Right renal pelvis (tissue), 4 donors: Measurements from ENCODE around the gene SEPTIN10. TPM values are rescaled to one million over a fixed set of nuclear protein-coding genes. Genes with fewer than 3 reads are reported as not detected.
"Not testable (repeated sequence)": the region's sequence is repeated elsewhere in the genome, so short reads cannot be mapped to it uniquely, and the experiment has no call there.

Source experiments
- DNase-seq, 4 donors: peaks; one replicate each; pipeline ENCODE4 v3.0.0-alpha.2; 2013; ENCODE audit warnings: low read depth in 4 of 4, low spot score in 3 of 4, missing footprints in 1 of 4
- polyA plus RNA-seq, 4 donors: library from polyadenylated mRNA; unstranded; fragments of 120-200 nt; gene quantifications; one replicate each; pipeline ENCODE4 v1.2.1, GENCODE V29; 2013; ENCODE audit not compliant: insufficient read length in 4 of 4

Gene SEPTIN10
- 100 to 1,000 TPM; 107 to 133 (median 124) TPM for polyA plus RNA-seq

DNA sequence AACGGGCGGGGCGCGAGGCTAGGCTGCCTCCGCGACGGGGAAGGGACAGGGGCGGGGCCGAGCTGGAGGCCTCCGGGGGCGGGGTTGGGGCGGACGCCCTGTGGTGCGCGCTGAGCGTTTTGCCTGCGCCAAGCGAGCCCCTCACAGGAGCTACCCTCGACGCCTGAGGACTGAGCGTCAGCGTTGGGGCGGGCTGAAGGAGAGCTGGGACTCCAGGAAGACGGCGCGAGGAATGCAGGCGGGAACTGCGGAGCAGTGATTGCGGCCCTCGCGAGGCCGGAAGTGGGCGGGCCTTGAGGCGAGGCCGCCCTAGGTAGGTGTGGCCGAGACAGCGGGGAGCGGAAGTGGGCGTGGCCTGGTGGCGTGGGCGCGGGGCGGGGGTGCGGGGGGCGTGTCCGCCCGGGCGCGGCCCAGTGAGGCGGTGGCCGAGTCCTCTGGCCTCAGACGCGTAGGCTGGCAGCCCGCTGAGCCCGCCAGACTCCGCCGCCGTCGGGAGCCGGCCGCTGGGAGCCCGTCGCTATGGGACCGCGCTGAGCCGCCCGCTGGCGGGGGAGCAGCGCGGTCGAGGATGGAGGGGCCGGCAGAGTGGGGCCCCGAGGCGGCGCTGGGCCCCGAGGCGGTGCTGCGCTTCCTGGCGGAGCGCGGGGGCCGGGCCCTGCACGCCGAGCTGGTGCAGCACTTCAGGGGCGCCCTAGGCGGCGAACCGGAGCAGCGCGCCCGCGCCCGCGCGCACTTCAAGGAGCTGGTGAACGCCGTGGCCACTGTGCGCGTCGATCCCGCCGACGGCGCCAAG lies at the start of gene SEPTIN10, which contains the start of gene SOWAHC:
TSS of gene SEPTIN10 (minus strand) at position 45 of the 793 bp plus-strand sequence. CDS start 139 bp downstream, outside the sequence.
TSS of gene SOWAHC (plus strand) at position 443 of the 793 bp plus-strand sequence. CDS start at position 569, 126 bp downstream.
- DNase-seq = peak; percentile 93 to 97 (median 96)

DNA sequence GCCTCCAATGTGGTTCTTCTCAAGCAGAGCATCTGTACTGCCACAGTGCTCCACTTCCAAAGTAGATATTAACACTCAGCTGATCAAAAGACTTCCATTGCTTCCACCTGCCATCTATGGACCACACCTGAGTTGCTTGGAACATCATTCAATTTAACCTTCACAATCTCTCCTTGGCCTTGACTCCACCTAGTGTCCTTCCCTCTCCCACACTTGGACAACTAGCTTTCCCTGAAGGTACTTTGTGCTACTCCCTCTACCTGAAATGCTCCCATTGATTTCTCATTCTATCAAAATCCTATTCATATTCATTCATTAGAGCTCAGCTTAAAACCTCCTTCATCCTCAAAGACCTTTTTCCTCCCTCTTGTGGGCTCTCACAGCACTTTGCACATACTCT lies 49.1 kb upstream of the SEPTIN10 start:
- DNase-seq = no peak

GRCh38 chr2:109660046-109660860 lies 46.5 kb upstream of the SEPTIN10 start:
- no peak for DNase-seq

- DNase-seq = no peak
These were observed 45.8 kb upstream of the SEPTIN10 start for GRCh38 chr2:109659396-109660045.

DNA sequence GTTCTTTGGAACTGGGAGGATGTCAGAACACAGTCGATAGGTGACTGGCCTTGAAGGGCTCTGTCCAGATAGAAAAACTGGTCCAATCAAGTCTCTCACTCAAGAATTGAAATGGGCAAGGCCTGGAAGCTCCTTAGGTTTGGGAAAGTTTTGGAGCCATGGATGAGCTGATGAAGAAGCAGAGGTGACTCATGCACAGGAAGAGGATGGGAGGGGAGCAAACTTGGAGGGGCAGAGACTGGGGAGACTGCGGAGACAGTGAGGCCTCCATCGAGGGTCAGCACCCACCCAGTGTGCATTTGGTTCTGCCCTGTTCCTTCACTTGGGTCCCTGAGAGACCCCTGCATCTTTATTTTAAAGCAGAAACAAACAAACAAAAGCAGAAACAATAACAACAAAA lies 41.5 kb upstream of the SEPTIN10 start:
- no peak for DNase-seq

- DNase-seq = no peak
These were observed 40.7 kb upstream of the SEPTIN10 start for GRCh38 chr2:109654326-109655050.

DNA sequence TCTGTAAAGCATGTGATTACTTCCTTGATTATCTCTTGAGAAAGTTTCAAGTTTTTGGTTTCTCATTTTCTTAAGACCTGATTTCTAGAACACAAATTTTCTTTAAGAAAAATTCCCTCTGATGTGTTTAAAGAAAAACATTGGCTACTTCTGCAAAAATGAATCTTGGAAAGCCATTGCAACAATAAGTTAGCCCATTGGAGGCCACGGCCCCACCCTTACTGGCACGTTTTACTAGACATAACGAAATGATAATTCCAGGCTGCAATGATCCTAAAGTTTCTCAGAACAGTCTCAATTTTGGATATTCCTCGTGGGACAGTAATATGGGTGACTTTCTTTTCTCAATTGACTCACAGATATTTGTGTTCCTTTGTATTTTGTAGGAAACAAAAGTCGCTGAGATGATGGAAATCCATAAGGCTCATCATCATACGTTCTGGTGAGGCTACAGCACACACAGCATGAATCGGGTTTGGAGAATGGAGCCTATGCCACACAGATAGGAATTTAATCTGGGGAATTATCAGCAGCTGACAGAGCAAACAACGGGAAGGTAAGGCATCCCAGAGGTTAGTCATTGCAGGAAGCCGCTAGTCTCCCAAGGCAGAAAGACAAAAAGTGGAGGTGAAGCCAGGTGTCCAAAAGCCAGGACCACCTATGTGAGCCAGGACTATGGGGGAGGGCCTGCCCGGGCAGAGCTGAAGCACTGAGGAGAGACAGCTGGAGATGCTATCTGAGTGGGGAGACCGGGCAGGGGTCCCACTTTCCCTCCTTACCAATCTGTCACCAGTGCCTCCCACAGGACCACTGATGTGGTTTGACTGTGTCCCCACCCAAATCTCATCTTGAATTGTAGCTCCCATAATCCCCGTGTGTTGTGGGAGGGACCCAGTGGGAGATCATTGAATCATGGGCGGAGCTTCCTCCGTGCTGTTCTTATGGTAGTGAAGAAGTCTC lies 36.2 kb upstream of the SEPTIN10 start:
- no peak for DNase-seq

GRCh38 chr2:109648041-109648527 lies 34.3 kb upstream of the SEPTIN10 start:
- DNase-seq = no peak

DNA sequence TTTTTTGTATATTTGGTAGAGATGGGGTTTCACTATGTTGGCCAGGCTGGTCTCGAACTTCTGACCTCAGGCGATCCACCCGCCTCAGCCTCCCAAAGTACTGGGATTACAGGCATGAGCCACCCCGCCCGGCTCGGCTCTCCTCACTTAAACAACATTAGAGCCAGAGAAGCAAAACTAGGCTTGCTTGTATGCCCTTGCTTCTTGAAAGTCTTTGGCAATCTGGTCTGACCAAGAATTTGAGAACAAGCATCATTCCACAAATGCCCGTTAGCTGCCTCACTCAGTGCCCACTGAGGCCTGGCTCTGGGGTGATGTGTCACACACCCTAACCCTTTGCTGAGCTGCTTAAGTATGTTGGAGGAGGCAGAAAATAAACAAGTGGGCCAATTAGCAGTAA lies 33.9 kb upstream of the SEPTIN10 start:
- DNase-seq = no peak

GRCh38 chr2:109646961-109647360 lies 33.2 kb upstream of the SEPTIN10 start:
- no peak for DNase-seq

DNA sequence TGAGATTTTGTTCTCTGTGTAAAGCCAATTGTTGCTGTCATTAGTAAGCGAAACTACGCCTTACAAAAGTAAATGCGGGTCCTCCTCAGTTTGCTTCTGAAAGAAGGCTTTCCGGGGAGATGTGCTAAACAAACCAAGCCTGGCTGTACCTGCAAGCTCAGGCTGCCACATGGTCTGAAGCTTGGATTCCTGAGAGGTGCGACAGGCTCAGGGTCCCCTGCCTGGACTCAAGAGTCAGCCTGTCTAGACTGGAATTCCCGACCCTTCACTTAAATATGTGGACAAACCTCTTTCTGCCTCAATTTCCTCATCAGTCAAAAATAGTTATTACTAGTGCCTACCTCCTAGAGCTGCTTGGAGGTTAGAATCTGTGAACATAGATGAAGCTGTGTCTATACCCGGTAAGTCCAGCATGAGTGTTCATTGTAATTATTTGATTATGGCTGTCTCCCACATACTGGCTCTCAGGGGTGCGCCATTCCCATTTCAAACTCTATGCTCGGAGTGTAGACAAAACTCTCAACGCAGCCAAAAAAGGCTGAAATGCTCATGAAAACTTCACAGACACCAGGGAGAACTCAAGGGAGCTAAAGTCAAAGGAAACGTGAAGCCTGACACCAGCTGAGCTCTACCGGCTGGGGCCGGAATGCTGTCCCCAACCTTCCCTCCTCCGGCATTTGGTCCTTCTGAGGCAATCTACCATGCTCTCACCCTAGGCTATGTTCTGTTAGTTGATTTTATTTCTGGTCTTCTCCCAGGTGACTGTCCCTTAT lies 31.8 kb upstream of the SEPTIN10 start:
- peak in 2 of 4 donors; percentile 35 to 44 for DNase-seq

DNA sequence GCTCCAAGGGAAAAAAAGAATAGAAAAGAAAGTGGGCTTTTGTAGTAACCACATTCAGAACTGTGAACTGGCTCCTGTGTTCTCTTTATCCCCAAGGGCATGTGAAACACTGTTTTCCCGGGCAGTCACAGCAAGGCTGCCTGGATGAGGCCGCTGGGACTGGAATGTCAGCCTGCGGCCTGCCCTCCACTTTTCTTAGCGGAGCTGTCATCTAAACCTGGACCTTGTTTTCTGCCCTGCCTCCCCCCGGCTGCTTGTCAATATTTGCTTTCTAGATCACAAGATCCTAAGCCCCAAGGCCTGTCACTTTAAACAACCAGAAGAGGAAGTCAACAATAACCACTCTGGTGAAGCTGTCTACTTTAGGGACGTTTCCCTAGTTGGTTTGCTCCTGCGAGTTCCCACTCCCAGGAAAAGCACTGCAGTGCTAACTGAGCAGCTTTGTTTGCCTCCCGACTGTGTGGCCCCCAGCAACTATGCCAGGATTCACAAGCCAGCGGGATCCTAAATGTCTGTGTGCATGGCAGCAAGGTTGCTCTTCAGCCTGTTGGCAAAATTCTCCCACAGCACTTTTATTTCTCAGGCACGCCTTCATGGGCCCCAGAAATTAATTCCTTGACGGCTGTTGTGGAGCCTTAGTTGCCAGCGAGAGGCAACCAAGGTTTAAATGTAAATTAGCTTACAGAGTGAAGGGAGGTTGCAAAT lies 31.0 kb upstream of the SEPTIN10 start:
- DNase-seq = no peak

DNA sequence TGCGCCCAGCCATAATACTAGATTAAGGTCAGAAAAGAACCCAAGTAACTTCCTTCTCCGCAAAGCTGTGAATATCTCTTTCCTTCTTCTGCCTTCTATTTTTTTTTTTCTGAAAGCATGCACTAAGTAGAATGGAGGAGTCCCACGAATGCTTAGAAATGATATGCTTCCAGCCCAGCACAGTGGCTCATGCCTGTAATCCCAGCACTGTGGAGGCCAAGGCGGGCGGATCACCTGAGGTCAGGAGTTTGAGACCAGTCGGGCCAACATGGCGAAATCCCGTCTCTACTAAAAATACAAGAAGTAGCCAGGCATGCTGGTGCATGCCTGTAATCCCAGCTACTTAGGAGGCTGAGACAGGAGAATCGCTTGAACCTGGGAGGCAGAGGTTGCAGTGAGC lies 26.2 kb upstream of the SEPTIN10 start:
- not testable (repeated sequence) for DNase-seq

DNA sequence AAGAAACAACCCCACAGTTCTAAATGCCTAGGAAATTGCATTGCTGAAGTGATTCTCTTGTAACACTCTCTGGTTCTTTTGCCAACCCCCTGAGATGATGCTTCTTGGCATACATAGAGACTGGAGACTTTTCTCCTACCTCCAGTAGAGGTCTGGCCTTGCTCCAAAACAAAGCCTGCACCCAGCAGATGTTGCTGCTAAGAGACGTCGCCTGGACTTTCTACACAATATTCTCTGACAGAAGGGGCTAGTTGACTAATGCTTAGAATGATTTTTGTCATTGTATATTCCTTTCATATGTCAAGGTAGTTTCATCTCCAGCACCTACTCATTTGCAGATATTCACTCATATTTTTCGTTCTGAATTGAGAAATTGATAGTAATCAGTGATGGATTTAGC lies 25.0 kb upstream of the SEPTIN10 start:
- no peak for DNase-seq

GRCh38 chr2:109637749-109638570 lies 24.2 kb upstream of the SEPTIN10 start:
- no peak for DNase-seq

- DNase-seq = no peak
These were observed 22.6 kb upstream of the SEPTIN10 start for GRCh38 chr2:109636317-109636716.
